Glutamatergic neuron (in vitro differentiated cells): ENCODE results near the gene PRAMEF1. TPM values are rescaled to one million over a fixed set of nuclear protein-coding genes. Genes with fewer than 3 reads are reported as not detected.
"Not testable (repeated sequence)": the region's sequence is repeated elsewhere in the genome, so short reads cannot be mapped to it uniquely, and the experiment has no call there.

Experiments used
- DNase-seq: peaks from one replicate; pipeline ENCODE4 v3.0.0; 2022
- H3K27ac Mint-ChIP-seq: one replicate; pipeline ENCODE4 v1.8.0; 2020; ENCODE audit warnings: mild to moderate bottlenecking, mixed read lengths, inconsistent platforms; ENCODE audit not compliant: unreplicated experiment
- H3K27me3 Mint-ChIP-seq: one replicate; pipeline ENCODE4 v1.8.0; 2020; ENCODE audit warnings: mild to moderate bottlenecking, moderate library complexity, mixed read lengths, inconsistent platforms; ENCODE audit not compliant: unreplicated experiment
- H3K36me3 Mint-ChIP-seq: one replicate; pipeline ENCODE4 v1.8.0; 2020; ENCODE audit warnings: mild to moderate bottlenecking, mixed read lengths, inconsistent platforms; ENCODE audit not compliant: unreplicated experiment
- H3K4me1 Mint-ChIP-seq: one replicate; pipeline ENCODE4 v1.8.0; 2020; ENCODE audit warnings: mild to moderate bottlenecking, low read depth, mixed read lengths, inconsistent platforms; ENCODE audit not compliant: unreplicated experiment
- H3K4me3 Mint-ChIP-seq: one replicate; pipeline ENCODE4 v1.8.0; 2020; ENCODE audit warnings: mild to moderate bottlenecking, mixed read lengths, inconsistent platforms; ENCODE audit not compliant: unreplicated experiment
- H3K9me3 Mint-ChIP-seq: one replicate; pipeline ENCODE4 v1.8.0; 2020; ENCODE audit warnings: mild to moderate bottlenecking, moderate library complexity, mixed read lengths, inconsistent platforms; ENCODE audit not compliant: unreplicated experiment
- CTCF ChIP-seq: fragments of 200-600 bp; sonication (generic); IDR thresholded peaks from one replicate; pipeline ENCODE4 v1.5.0; 2021; ENCODE audit not compliant: partially characterized antibody, unreplicated experiment
- total RNA-seq: library from RNA; stranded (reverse); fragmentation: NEBNext Ultra II Directional; extraction: Animal tissue kit (Norgen Biotek cat#: 25700); gene quantifications from one replicate; pipeline ENCODE4 v1.2.1, GENCODE V29; 2021; ENCODE audit not compliant: unreplicated experiment

PRAMEF1 gene
- total RNA-seq, 1 donor from 2014 or later, result 0.44 TPM

GRCh38 chr1:12810691-12811408 lies 19.7 kb downstream of the PRAMEF1 start:
- Mint-ChIP-seq H3K27me3 (peaks cover 4% of the 10 kb centered on the region), H3K9me3 (peaks cover 10% of the 10 kb centered on the region), H3K4me1 (no peaks in the 10 kb centered on the region), H3K27ac (no peak overlapping the region), H3K36me3 (peaks cover 12% of the 10 kb centered on the region), H3K4me3 (no peak overlapping the region)
- TF ChIP-seq CTCF, result no peak
- DNase-seq, result no peak

GRCh38 chr1:12811409-12811784 lies 20.2 kb downstream of the PRAMEF1 start:
- Mint-ChIP-seq H3K36me3 (peaks cover 11% of the 10 kb centered on the region), H3K4me3 (no peak overlapping the region), H3K9me3 (peaks cover 10% of the 10 kb centered on the region), H3K4me1 (no peaks in the 10 kb centered on the region), H3K27me3 (peaks cover 4% of the 10 kb centered on the region), H3K27ac (no peak overlapping the region)
- no peak for TF ChIP-seq CTCF
- DNase-seq, result no peak

GRCh38 chr1:12819061-12819460 lies 27.9 kb downstream of the PRAMEF1 start:
- H3K9me3 Mint-ChIP-seq, H3K27ac Mint-ChIP-seq, H3K4me1 Mint-ChIP-seq, DNase-seq, H3K36me3 Mint-ChIP-seq, H3K27me3 Mint-ChIP-seq, H3K4me3 Mint-ChIP-seq: not testable (repeated sequence)

- not testable (repeated sequence) for H3K27ac Mint-ChIP-seq, DNase-seq, H3K9me3 Mint-ChIP-seq, H3K27me3 Mint-ChIP-seq, H3K4me1 Mint-ChIP-seq, H3K36me3 Mint-ChIP-seq, H3K4me3 Mint-ChIP-seq
Observed at GRCh38 chr1:12831310-12831709, 40.1 kb downstream of the PRAMEF1 start, which contains the start of gene PRAMEF11. PRAMEF11 (minus strand) TSS chr1:12831410; CDS start chr1:12828789, 2,621 bp downstream.

GRCh38 chr1:12833251-12833650 lies 42.1 kb downstream of the PRAMEF1 start:
- not testable (repeated sequence) for H3K36me3 Mint-ChIP-seq, H3K27me3 Mint-ChIP-seq, H3K4me1 Mint-ChIP-seq, DNase-seq, H3K9me3 Mint-ChIP-seq, H3K27ac Mint-ChIP-seq, H3K4me3 Mint-ChIP-seq

Other genes starting within 250 kb of the PRAMEF1 start
- gene DHRS3, start 173.2 kb upstream of the PRAMEF1 start, total RNA-seq, result not detected
- gene AADACL4, start 147.3 kb upstream of the PRAMEF1 start, total RNA-seq, result not detected
- gene AADACL3, start 75.3 kb upstream of the PRAMEF1 start, total RNA-seq, result not detected
- not detected for gene CFAP107, start 45.2 kb upstream of the PRAMEF1 start, total RNA-seq
- gene PRAMEF12, start 17.7 kb upstream of the PRAMEF1 start, total RNA-seq, result 0.54 TPM
- not detected for gene PRAMEF11, start 40.0 kb downstream of the PRAMEF1 start, total RNA-seq
- gene HNRNPCL1, start 57.3 kb downstream of the PRAMEF1 start, total RNA-seq, result not detected
- gene PRAMEF2, start 65.7 kb downstream of the PRAMEF1 start, total RNA-seq, result not detected
- not detected for gene PRAMEF4, start 94.8 kb downstream of the PRAMEF1 start, total RNA-seq
- gene PRAMEF10, start 106.9 kb downstream of the PRAMEF1 start, total RNA-seq, result not detected
- gene PRAMEF7, start 125.2 kb downstream of the PRAMEF1 start, total RNA-seq, result not detected
- gene PRAMEF6, start 156.2 kb downstream of the PRAMEF1 start, total RNA-seq, result not detected